B cell (primary cell): ENCODE measurements around the gene NKX6-2. TPM values are rescaled to one million over a fixed set of nuclear protein-coding genes. Genes with fewer than 3 reads are reported as not detected.

ENCODE experiments used
- ATAC-seq: fragments of 200-7000 bp; cut with Tn5 transposase; one replicate; pipeline ENCODE4 v1.10.0; 2021; ENCODE audit warnings: low read depth, mild to moderate bottlenecking, moderate number of reproducible peaks, moderate library complexity
- CTCF ChIA-PET: fragments of 350-600 bp; sonication (Branson Sonifier 250); formaldehyde crosslinking; loops from one replicate; lab custom pipeline; 2021; ENCODE audit warnings: antibody characterized with exemption, inconsistent platforms; lab: Charles Lee
- POLR2A ChIA-PET: fragments of 350-600 bp; sonication (Branson Sonifier 250); formaldehyde crosslinking; loops from one replicate; lab custom pipeline; 2021; ENCODE audit warnings: antibody characterized with exemption; lab: Charles Lee
- DNase-seq: peaks from one replicate; pipeline ENCODE4 v3.0.0; 2013
- H2AFZ ChIP-seq: 2 replicates; pipeline ENCODE4 v1.6.1; 2012; ENCODE audit warnings: mild to moderate bottlenecking, low read depth, low read length; ENCODE audit not compliant: insufficient read depth, poor library complexity, severe bottlenecking
- H3K27ac ChIP-seq, 2 donors: 1 replicate in 1 of 2; 2 replicates in 1 of 2; pipeline ENCODE4 v1.5.1; 2012 to 2013; ENCODE audit warnings: low read length in 2 of 2, mild to moderate bottlenecking in 2 of 2, moderate library complexity in 1 of 2
- H3K27me3 ChIP-seq, 4 experiments: fragments of 200-600 bp in 1 of 4; sonication (generic) in 1 of 4; replicated peaks in 1 of 4; 1 replicate in 2 of 4; 2 replicates in 2 of 4; pipeline versions ENCODE4 v1.6.1 to v1.7.0; 2013 to 2016; ENCODE audit warnings: low read length in 3 of 4, mild to moderate bottlenecking in 2 of 4, mixed read lengths in 1 of 4, moderate library complexity in 1 of 4; ENCODE audit not compliant: insufficient read depth in 4 of 4, control insufficient read depth in 3 of 4; ENCODE audit errors: control extremely low read depth in 1 of 4
- H3K36me3 ChIP-seq, 2 experiments: replicated peaks in 1 of 2; 1 replicate in 1 of 2; 2 replicates in 1 of 2; pipeline versions ENCODE4 v1.6.1 to v1.7.1; 2013; ENCODE audit warnings: low read length in 1 of 2; ENCODE audit not compliant: insufficient read depth in 2 of 2, control insufficient read depth in 1 of 2; ENCODE audit errors: control extremely low read depth in 1 of 2, extremely low read depth in 1 of 2
- H3K4me1 ChIP-seq, 2 donors: fragments of 200-600 bp in 1 of 2; sonication (generic) in 1 of 2; 1 replicate in 1 of 2; 2 replicates in 1 of 2; pipeline versions ENCODE4 v1.5.1 to v1.6.1; 2013 to 2017; ENCODE audit warnings: low read length in 2 of 2; ENCODE audit not compliant: control insufficient read depth in 2 of 2, insufficient read depth in 2 of 2
- H3K4me2 ChIP-seq: replicated peaks from 2 replicates; pipeline ENCODE3; 2012; ENCODE audit warnings: mild to moderate bottlenecking, low read depth, low read length; ENCODE audit not compliant: poor library complexity, severe bottlenecking
- H3K4me3 ChIP-seq, 5 experiments: fragments of 200-600 bp in 1 of 5; sonication (generic) in 1 of 5; 1 replicate in 3 of 5; 2 replicates in 2 of 5; pipeline versions ENCODE4 v1.5.1 to v1.7.0; 2011 to 2016; ENCODE audit warnings: low read length in 4 of 5, mild to moderate bottlenecking in 4 of 5, low read depth in 2 of 5, control low read depth in 1 of 5, moderate library complexity in 1 of 5; ENCODE audit not compliant: insufficient read depth in 1 of 5; ENCODE audit errors: control extremely low read depth in 1 of 5, extremely low read depth in 1 of 5
- H3K79me2 ChIP-seq: fragments of 200-600 bp; sonication (generic); one replicate; pipeline ENCODE4 v1.6.0; 2016; ENCODE audit warnings: low read length; ENCODE audit not compliant: control insufficient read depth, insufficient read depth
- H3K9ac ChIP-seq: fragments of 200-600 bp; sonication (generic); 2 replicates; pipeline ENCODE4 v1.6.1; 2017; ENCODE audit warnings: mild to moderate bottlenecking, low read length, moderate library complexity
- H3K9me3 ChIP-seq, 3 donors: one replicate each; pipeline versions ENCODE4 v1.6.1 to v1.7.1; 2013; ENCODE audit warnings: low read length in 2 of 3; ENCODE audit not compliant: control insufficient read depth in 2 of 3, insufficient read depth in 1 of 3; ENCODE audit errors: control extremely low read depth in 1 of 3
- H4K20me1 ChIP-seq: 2 replicates; pipeline ENCODE4 v1.6.0; 2012; ENCODE audit warnings: mild to moderate bottlenecking, low read length; ENCODE audit not compliant: insufficient read depth, control insufficient read depth, poor library complexity, severe bottlenecking
- H3K27ac Mint-ChIP-seq: one replicate; pipeline ENCODE4 v1.8.0; 2021; ENCODE audit warnings: mixed read lengths
- H3K27me3 Mint-ChIP-seq: one replicate; pipeline ENCODE4 v1.8.0; 2021; ENCODE audit warnings: mixed read lengths
- H3K4me1 Mint-ChIP-seq: one replicate; pipeline ENCODE4 v1.8.0; 2021; ENCODE audit warnings: mixed read lengths
- H3K4me3 Mint-ChIP-seq: one replicate; pipeline ENCODE4 v1.8.0; 2021; ENCODE audit warnings: mixed read lengths
- H3K9me3 Mint-ChIP-seq: one replicate; pipeline ENCODE4 v1.8.0; 2022; ENCODE audit warnings: mixed read lengths; ENCODE audit not compliant: insufficient read depth
- CTCF ChIP-seq: fragments of 200-600 bp; IDR thresholded peaks from one replicate; pipeline ENCODE4 v1.8.0; 2022; ENCODE audit warnings: antibody characterized with exemption, mild to moderate bottlenecking
- EZH2 ChIP-seq: IDR thresholded peaks from 2 replicates; pipeline ENCODE4 v1.6.1; 2012; ENCODE audit warnings: borderline replicate concordance, low read depth, mild to moderate bottlenecking, moderate library complexity, low read length; ENCODE audit not compliant: insufficient read depth, poor library complexity, severe bottlenecking
- WGBS: methylation state at CpG from one replicate; pipeline ENCODE4 v1.1.5; 2013; ENCODE audit warnings: missing lambda C conversion rate; ENCODE audit not compliant: insufficient coverage; 5-methylcytosine and 5-hydroxymethylcytosine counted together
- intact Hi-C: fragments of 100-400 bp; cut with micrococcal nuclease; formaldehyde crosslinking; loops from one replicate; pipeline ENCODE4 v1.10.0; 2022
- polyA plus RNA-seq: library from polyadenylated mRNA; depleted of rRNA; stranded (reverse); fragments of >200 nt; gene quantifications from 2 replicates; pipeline ENCODE4 v1.2.3, GENCODE V29; 2012
- total RNA-seq, 2 donors: library from RNA; stranded (reverse); fragments of 120-200 nt in 1 of 2; gene quantifications; 1 replicate in 1 of 2; 2 replicates in 1 of 2; pipeline versions ENCODE4 v1.2.3 to v1.2.4, GENCODE V29; 2013 to 2022

NKX6-2 gene
- total and polyA plus RNA-seq, 2 donors (not counting 1 experiment from before 2014, with no cell fraction given): not detected

- TF ChIP-seq EZH2 (no peak), CTCF (no peak)
These were observed 22.4 kb downstream of the NKX6-2 start for GRCh38 chr10:132763545-132763944.

GRCh38 chr10:132762267-132762666, 23.7 kb downstream of the NKX6-2 start:
- Mint-ChIP-seq H3K4me1 (no peaks in the 10 kb centered on the region), H3K4me3 (no peak overlapping the region), H3K9me3 (no peaks in the 10 kb centered on the region), H3K27me3 (no peaks in the 10 kb centered on the region), H3K27ac (no peak overlapping the region)
- no peak overlapping the region for H2AFZ ChIP-seq
- H3K4me1 ChIP-seq: no peaks in the 10 kb centered on the region
- H3K4me3 ChIP-seq: no peak overlapping the region
- H3K79me2 ChIP-seq: no peaks in the 10 kb centered on the region
- H3K9me3 ChIP-seq: peaks cover 0 to 17% (median 0%) of the 10 kb centered on the region in 3 donors
- TF ChIP-seq EZH2: no peak
- TF ChIP-seq CTCF: no peak
- CTCF ChIA-PET: no interaction called here
- peaks cover 0 to 27% of the 10 kb centered on the region in 2 experiments for H3K36me3 ChIP-seq
- POLR2A ChIA-PET: no interaction called here
- no peak overlapping the region for H3K9ac ChIP-seq
- ATAC-seq (no peak), DNase-seq (no peak)
- intact Hi-C loops: no loop called here
- 93% methylated on average over 3 of the region's 6 CpGs for WGBS
- H3K4me2 ChIP-seq: no peak overlapping the region
- H3K27me3 ChIP-seq: no peaks in the 10 kb centered on the region
- no peak overlapping the region for H3K27ac ChIP-seq
- no peaks in the 10 kb centered on the region for H4K20me1 ChIP-seq

More at GRCh38 chr10:132763545-132763944, 22.4 kb downstream of the NKX6-2 start:
- Histone ChIP-seq H3K27ac (no peak overlapping the region), H3K4me1 (no peaks in the 10 kb centered on the region), H3K4me3 (no peak overlapping the region), H3K4me2 (no peak overlapping the region), H3K9ac (no peak overlapping the region), H3K27me3 (no peaks in the 10 kb centered on the region), H3K36me3 (peaks cover 0 to 33% of the 10 kb centered on the region in 2 experiments), H3K9me3 (peaks cover 0 to 29% (median 0%) of the 10 kb centered on the region in 3 donors), H3K79me2 (no peaks in the 10 kb centered on the region), H2AFZ (no peak overlapping the region), H4K20me1 (no peaks in the 10 kb centered on the region)
- ChIA-PET POLR2A (no interaction called here), CTCF (no interaction called here)
- no peak overlapping the region for H3K27ac Mint-ChIP-seq
- no peaks in the 10 kb centered on the region for H3K27me3 Mint-ChIP-seq
- no peaks in the 10 kb centered on the region for H3K9me3 Mint-ChIP-seq
- H3K4me1 Mint-ChIP-seq: no peaks in the 10 kb centered on the region
- no peak for DNase-seq
- intact Hi-C loops: no loop called here
- 97% methylated on average over 5 of the region's 5 CpGs for WGBS
- no peak overlapping the region for H3K4me3 Mint-ChIP-seq
- ATAC-seq: no peak
